Measurements from ENCODE around the gene NFIB.
A peak's percentile ranks its signal among the peaks of the same experiment; 100 is the strongest.

The NFIB gene

DNA sequence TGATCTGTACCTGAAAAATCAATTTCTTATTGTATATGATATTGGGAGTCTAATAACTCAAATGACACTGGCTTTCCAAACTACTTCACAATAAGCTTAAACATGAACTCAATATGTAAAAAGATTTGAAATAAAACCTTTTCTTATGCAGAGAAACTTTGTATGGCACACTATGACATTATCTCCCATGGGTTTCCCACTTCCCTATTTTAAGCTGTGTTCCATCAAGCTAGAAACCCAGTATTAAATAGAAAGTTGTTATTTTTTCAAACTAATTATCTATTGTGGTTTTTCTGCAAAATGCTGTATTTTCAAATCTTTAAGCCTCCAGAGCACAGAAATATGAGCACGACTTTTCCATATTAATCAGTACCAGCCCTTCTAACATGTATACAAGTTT, 174.7 kb downstream of the NFIB start:
- DNase-seq = no peak

DNA sequence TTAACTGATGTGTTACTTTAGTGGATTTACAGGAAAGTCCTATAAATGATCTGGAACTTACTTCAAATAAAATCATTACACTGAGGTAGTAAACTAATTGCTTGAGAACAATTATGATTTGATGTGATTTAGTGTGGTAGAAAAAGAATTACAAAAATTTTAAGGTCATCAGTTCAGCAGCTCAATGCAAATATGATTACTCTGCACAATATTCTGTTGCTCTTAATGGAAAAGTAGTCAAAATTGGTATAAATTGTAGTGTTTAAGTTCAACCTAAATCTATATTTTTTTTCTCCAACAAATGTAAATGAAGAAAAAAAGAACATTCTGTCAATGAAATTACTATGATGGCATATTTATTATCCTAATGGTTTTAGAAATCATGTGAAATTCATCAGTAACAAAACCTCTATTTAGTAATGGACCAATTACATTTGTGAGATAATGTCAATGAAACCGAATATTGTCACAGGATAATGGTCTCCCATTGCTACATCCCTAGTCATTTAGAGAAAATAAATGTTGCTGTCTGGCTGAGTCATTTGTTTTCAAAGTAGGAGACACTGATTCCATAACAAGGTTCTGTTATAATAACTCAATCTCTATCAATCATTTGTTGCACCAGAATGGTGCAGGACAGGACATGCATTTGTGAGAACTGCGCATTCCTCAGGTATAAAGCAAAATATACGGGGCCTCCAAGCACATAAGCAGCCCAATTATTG, 177.1 kb downstream of the NFIB start:
- DNase-seq = no peak

DNA sequence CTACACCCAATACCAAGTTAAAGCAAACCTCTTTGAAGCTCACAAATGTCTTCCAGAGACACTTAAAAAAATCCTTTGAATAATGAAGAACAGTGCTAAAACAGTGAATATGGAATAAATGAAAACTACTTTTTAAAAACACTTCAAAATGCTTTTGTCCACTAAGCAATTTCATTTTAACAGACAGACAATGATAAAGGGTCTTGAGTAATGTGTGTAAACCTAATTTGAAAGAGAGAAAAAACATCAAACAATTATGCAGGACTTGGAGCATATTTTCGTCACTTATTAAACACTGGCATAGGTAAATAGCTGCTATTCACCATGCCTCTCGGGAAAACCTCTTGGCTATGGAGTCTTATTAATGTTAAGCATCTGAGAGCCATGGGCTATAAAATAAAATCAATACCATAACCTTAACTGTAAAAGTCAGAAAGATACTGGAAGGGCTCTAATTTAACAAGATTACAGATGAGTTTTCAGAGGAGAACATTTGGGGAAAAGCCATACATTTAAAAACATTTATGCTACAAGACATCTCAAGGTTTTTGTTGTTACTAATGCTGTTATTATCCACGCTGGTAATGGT, 177.8 kb downstream of the NFIB start:
- DNase-seq = no peak

DNA sequence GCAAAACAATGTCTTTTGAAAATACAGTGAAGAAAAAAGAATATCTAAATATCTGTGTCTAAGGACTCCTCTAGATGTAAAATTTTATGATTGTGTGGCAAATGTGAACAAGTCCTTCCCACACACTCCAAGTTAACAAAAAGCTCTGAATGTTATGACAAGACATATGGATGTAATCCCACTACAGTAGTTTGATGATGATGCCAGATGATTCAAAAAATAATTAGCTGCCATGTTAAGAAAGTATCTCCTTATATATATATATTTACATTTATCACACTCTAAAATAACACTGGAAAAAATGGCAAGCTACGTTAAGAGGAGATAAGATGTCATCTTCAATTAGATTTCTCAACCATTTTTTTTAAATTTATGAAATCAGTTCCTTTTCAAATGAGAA, 178.5 kb downstream of the NFIB start:
- no peak for DNase-seq

DNA sequence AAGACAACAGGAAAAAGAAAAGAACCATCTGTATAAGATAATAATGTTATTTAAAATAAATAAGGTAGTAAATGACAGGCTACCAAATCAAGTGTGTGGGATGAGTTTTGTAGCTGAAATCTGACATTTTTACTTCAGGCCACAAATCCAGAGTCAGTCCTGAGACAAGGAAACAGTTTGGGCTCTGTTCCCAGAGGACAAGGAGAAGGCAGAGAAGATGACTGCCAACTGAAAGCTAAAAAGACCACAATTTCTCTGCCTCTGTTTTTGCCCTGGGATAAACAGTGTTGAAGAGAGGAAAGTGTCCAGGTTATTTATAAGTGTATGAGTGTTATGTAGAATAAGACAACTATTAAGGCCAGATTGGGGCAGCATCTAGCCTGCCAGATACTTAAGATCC, 180.5 kb downstream of the NFIB start:
- no peak for DNase-seq

DNA sequence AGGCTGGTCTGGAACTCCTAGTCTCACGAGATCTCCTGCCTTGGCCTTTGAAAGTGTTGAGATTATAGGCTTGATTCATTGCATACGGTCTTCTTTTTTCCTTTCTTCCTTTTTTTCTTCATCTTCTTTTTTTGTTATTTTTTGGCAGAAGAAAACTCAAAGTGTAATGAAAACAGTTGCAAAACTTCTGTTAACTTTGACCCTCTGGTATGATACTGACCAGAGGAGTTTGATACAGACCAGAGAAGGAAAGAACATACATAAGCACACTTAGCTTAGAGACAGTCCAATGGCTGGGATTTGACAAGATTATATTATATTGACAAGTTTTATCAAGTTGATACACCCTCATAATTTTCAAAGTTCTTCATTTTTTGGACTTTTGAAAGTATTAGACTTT, 181.2 kb downstream of the NFIB start:
- DNase-seq = no peak

DNA sequence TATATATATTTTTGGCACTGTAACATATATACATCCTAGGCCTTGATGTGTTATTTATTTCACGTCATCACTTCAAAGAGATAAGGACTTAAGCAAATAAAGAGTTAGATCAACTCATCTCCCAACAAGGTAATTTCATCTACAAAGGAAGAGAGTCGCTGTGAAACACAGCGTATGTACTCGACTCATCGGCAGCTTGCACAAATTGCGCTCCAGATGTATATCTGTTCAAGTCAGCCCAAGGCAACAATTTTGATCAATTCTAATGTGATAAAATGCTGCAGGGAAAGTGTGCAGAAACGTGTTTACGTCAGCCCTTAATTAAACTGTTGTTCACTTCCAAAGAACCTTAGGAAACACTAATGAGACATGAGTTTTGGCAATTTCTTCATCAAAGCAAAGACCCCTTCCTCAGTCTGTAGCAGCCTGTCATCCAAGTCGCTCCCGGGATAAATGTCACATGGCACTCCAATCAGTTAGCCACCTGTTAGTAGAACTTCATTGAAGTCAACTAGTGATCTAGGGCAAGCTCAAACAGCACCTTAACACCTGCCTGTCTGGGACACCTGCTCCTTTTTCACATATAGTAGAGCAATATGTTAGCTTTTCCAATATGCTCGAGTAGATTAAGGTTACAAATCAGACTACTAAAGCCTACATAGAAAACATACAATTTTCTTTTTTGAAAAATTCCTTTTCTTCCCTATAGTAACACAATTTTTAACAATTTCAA, 182.4 kb downstream of the NFIB start:
- peak; percentile 17 for DNase-seq

DNA sequence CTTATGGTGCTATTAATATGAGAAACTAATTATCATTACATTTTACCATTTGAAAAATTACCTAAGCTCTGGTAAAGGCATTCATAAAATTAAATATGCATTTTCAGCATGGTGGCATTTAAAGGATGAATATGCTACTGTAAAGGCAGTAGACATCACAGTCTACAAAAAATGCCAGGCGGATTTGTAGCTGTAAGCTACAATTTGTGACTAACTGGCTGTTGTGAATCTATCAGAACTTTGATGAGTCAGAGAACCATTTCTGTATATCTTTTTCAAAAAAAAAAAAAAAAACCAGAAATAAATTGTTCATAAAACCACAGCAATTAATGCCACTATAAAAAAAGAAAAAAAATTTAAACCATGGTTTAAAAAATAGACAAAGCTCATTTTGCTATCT, 186.3 kb downstream of the NFIB start:
- DNase-seq = no peak

DNA sequence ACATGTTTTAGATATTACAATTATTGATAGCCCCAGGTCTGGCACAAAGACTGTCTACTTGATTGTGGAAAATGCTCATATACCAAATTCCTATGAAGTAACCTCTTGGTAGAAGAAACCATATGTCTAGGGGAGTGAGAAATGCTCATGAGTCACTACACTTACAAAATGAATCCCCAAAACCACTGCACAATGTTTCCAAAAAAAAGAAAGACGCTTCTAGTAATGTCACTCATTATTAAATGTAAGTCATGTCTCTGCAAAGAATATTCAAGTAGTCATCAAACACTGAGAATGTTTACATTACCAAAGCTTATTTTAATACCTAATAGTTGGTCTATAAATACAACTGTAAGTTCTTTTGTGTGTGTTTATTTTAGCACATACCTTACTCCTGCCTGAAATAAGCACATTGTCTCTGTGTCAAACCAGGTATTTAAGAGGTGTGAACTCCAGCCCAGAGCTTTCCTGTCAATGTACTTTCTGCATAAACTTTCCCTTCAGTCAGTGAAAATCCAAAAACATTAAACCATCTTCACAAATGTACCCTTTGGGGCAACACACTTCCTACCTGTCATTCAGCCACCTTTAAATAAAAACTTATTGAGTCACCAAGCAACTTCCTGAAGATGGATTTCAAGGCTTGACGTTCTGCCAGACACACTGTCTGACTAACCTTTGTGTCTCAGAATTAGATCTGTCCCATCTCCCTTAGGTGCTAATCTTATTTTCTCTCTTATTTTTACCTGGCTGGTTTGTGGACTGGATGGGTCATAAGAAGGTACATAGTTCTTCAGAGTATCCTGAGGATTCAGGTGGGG, 194.0 kb downstream of the NFIB start:
- DNase-seq = no peak

DNA sequence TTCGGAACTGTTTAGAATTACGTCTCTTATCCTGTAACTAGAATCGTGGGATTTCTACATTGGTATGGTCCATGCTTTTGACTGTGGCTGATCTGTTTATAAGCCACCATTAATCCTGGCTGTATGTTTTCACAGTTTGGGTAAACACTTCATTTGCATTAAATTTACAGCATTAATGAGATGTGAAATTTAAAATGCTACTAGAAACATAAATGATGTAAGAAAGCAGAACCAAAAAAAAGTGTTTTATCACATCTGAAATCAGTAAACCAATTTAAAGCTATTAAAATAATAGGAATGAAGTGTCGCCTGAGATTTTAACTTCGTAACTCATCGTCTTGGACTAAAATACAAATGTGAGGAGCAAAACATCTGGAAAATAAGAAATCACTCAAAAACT, 201.7 kb downstream of the NFIB start:
- no peak for DNase-seq

DNA sequence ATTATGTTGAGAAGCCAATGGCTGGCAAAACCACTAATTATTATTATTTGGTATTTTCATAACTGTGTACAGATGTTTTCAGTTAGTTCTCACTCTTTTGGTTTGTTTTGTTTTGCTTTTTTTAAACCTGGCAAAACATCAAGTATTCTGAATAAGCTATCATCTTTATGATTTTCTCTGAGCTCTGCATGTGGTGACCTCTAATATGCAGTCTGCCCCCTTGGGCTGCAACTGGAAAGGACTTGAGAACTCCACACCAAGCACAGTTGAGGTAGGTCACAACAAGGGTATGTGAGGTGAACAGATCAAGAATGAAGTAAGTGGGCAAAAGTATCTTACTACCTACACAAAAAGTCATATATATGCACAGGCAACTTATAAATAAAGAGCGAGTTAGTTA, 202.2 kb downstream of the NFIB start:
- DNase-seq = no peak

DNA sequence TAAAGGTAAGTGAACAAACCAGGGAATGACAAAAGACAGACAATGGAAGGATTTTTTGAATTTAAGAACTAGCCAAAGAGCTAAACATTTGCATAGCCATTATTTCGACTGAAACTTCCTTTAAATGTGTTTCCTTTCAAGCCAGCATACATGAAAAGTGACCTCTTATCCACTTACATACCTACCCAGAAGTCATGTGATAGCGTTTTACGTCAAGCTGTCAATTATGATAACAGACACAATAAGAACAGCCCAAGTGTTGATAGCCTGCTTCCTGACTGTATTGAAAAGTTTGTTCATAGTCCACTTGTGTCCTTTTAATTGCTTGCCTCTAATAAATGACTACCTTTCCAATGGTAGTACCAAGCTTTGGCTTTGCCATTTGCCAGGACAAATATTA, 206.0 kb downstream of the NFIB start:
- DNase-seq = no peak

DNA sequence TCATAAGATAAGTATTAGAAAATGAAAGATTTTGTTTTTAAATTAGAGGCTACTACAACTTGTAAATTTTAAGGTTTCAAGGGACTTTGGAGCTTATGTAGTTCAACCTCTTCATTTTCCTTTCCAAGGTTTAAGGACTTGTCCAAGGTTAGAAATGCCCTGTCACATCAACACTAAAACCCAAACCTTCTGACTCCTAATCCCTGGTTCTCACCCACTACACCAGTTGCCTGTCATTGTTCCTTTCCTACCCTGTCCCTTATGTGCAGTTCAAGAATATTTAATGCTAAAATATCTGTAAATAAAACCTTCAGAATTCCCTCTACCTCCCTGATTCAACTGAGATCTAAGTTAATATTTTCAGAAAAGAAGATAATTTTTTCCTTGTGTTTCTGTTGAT, 206.4 kb downstream of the NFIB start:
- no peak for DNase-seq

DNA sequence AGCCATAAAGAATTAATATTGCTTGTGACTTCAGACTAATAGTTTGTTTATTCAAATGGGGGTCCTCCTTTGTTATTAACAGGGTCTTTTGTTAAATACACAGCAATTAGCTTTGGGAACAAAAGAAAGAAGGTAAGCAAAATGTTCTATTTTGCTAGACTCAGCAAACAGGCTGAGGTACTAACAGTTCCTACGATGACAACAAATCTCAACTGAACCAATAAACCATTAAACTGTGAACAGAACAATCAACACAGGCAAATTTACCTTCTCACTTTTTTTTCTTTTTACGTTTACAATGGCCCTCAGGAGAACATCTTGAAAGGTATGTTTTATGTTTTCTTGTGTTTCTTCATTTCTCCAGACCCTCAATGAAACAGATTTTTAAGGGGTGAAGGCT, 207.2 kb downstream of the NFIB start:
- DNase-seq = no peak

DNA sequence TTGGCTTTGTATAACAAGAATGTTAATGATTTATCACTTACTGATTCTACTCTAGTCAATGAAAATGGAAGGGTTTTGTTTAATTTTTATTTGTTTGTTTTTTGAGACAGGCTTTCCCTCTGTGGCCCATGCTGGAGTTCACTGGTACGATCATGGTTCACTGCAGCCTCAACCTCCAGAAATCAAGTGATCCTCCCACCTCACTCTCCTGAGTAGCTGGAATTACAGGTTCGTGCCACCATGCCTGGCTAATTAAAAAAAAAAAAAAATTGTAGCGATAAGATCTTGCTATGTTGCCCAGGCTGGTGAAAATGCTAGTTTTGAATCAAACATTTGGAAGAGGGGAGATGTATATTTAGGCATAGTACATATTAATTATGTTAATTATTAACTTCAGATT, 209.4 kb downstream of the NFIB start:
- no peak for DNase-seq

DNA sequence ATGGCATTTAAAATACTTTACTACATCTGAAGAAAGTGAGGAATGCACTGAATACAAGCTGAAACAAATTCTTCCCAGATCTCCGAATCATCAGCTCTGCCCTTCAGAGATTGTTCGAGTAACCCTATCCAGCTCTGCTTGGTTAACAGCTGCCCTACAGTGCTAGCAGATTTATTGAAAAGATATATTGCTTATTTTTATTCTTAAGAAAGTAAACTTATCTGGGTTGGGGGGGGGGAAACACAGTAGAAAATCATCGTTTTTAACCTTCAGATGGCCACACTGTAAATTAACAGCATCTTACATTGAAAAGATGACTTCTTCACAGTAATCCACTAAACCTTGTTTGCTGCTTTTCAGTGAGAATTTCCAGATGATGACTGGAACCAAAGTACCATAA, 210.8 kb downstream of the NFIB start:
- DNase-seq = no peak

DNA sequence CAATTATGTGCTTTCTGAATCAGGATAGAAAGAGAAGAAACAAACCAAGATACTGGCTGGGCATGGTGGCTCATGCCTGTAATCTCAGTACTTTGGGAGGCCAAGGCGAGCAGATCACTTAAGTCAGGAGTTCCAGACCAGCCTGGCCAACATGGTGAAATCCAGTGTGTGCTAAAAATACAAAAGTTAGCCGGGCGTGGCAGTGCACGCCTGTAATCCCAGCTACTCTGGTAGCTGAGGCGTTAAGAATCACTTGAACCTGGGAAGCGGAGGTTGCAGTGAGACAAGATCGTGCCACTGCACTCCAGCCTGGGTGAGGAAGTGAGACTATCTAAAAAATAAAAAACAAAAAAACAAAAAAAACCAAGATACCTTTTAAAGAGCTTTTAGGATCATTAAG, 214.2 kb downstream of the NFIB start:
- DNase-seq = no peak

DNA sequence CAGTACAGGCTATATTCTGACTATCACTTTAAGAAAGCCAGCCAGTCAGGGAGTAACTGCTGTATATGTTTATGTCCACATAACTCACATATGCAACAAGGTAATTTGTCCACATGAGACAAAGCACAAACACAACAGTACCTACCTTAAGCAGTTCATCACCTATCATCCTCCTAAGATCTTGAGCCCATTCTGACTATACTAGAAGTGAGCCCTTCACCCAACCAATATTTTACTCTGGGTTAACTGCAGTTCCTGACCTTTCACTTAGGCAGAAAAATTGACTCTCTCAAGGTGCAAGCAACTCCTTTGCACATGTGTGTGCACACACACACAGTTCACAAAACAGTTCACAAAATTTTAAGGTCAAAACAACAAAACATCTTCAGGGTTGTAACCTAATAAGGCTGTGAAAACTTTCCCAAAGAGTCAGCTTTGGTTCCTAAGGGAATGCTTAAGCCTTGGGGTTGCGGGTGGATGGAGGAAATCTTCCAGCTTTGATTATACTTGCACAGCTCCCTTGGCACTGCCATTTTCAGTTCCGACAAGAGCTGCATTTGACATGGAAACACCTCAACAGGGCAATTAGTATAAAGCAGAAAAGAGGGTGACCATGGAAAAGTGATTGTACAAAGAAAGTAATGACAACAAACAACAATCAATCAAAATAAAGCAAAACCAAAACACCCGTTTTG, 215.3 kb downstream of the NFIB start:
- no peak for DNase-seq

DNA sequence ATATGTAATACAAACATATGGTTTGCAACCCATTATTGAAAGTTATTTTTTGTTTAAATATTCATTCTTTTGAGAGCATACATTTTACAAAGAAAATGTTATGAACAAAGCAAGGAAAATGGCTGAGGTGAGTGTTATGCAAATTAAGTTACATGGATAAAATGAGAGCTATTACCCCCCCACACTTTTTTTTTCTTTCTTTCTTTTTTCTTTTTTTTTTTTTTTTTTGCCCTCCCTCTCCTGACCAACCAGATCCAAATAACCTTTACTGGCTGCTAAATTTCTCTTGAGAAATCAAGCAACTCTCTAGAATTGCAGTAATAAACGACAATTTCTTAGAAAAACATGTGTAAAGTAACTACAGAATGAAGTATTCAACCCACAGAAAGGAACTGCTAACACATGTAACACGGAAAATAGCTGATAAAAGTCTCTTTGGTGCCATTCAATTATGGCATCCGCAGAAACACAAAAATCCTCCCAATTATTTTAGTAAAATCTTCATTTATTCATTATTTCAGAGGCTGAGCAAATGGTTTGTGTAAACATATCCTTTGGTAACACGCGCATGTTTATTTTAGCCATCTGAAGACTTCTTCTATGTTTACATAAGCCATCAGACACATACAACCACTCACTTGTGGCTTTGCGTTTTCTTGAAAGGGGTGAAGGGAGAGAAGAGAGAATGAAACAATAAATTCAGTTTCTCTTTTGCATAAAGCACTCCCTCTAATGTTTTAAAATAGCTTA, 216.1 kb downstream of the NFIB start:
- DNase-seq = no peak

DNA sequence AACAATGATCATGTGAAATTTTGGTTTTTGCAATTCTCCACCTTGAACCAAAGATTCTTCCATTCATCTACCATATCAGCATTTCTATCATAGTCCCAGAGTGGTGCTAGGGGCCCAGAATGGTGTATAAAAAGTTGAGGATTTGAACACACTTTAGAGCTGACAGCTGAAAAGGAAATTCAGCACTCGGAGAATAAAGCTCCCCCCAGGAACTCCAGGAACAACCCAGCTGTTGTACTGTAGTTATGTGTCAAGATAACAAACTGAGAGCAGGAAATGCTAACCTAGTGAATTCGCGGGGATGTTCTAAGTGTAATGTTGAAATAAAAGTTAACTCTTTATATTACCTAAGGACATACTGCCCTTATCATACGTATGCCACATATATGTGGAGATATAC, 216.7 kb downstream of the NFIB start:
- DNase-seq = no peak

DNA sequence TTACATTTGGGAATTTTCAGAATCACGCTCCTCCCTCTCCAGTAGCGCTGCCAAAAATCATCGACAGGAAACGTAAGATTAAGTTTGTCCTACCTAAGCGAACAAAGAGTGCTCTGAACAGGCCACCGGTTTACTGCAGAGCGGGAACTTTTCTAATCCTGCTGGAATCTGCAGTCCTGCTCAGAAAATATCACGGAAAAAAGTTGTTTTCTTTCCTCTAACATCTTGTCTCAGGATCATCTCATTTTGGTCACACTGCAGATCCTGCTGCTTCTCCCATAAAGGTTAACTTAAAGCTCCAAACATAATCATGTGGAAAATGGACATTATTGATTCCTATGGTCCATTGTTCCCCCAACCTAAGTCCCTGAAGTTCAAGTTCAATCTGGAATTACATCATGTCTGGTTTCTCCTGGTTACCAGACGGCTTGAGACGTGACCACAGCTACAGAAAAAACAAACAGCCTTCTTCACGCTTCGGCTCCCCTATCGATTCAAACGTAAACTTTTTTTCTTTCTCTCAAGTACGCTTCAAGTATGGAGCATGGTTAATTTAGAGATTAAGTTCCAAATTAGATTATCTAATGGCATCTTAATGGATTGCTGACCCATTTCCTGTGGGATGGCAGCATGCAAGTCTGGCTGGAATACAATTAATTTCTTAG, 217.6 kb downstream of the NFIB start:
- DNase-seq = no peak

DNA sequence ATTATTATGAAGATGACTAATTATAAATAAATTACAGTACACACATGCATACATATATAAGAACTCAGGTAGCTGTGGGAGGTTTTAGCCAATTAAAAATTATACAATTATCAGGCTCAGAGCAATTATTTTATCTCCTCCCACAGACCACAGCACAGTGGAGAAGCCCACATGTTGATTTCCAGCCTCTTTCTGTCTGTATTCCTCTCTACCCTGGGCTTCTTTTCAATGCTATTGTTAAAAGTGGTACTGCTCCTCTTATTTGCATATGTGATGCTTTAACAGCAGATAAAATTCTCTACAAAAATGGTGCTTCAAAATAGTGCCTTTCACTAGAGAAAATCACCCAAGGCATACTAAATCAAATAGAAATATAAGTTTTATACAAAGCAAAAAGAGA, 218.7 kb downstream of the NFIB start:
- no peak for DNase-seq
